H9 (cell line): ENCODE measurements around the gene EIF4E2. TPM values are rescaled to one million over a fixed set of nuclear protein-coding genes. Genes with fewer than 3 reads are reported as not detected.
"Not testable (repeated sequence)": the region's sequence is repeated elsewhere in the genome, so short reads cannot be mapped to it uniquely, and the experiment has no call there.

ENCODE experiments used
- DNase-seq: peaks from one replicate; pipeline ENCODE4 v3.0.0-alpha.2; 2017
- H2AFZ ChIP-seq: one replicate; pipeline ENCODE4 v1.6.1; 2013; ENCODE audit warnings: mild to moderate bottlenecking, low read length, control low read depth, moderate library complexity
- H2AK5ac ChIP-seq: 2 replicates; pipeline ENCODE4 v1.6.1; 2013; ENCODE audit warnings: low read length, control low read depth, mixed read lengths; ENCODE audit not compliant: insufficient read length
- H2BK120ac ChIP-seq: one replicate; pipeline ENCODE4 v1.6.1; 2013; ENCODE audit warnings: low read depth, mild to moderate bottlenecking, low read length, control low read depth, inconsistent platforms; ENCODE audit not compliant: poor library complexity, severe bottlenecking
- H2BK12ac ChIP-seq: 2 replicates; pipeline ENCODE4 v1.6.1; 2013; ENCODE audit warnings: low read length, control low read depth, mixed read lengths, low read depth; ENCODE audit not compliant: insufficient read length
- H2BK15ac ChIP-seq: 2 replicates; pipeline ENCODE4 v1.6.1; 2013; ENCODE audit warnings: low read depth, low read length, control low read depth
- H2BK20ac ChIP-seq: one replicate; pipeline ENCODE4 v1.6.1; 2013; ENCODE audit warnings: low read depth, mild to moderate bottlenecking, low read length, control low read depth, inconsistent platforms; ENCODE audit not compliant: poor library complexity, severe bottlenecking
- H2BK5ac ChIP-seq: 2 replicates; pipeline ENCODE4 v1.6.1; 2013; ENCODE audit warnings: low read length, control low read depth, mixed read lengths; ENCODE audit not compliant: insufficient read length
- H3K14ac ChIP-seq: 2 replicates; pipeline ENCODE4 v1.6.1; 2013; ENCODE audit warnings: low read length, control low read depth; ENCODE audit not compliant: insufficient read depth
- H3K18ac ChIP-seq: 2 replicates; pipeline ENCODE4 v1.6.1; 2013; ENCODE audit warnings: low read depth, mild to moderate bottlenecking, mixed read lengths, low read length, control low read depth; ENCODE audit not compliant: insufficient read length
- H3K23ac ChIP-seq: 2 replicates; pipeline ENCODE4 v1.6.1; 2013; ENCODE audit warnings: low read length, control low read depth, mixed read lengths, low read depth; ENCODE audit not compliant: insufficient read length
- H3K23me2 ChIP-seq: 2 replicates; pipeline ENCODE4 v1.6.1; 2013; ENCODE audit warnings: low read depth, mild to moderate bottlenecking, mixed read lengths, low read length, control low read depth; ENCODE audit not compliant: insufficient read length, poor library complexity, severe bottlenecking
- H3K27ac ChIP-seq: 2 replicates; pipeline ENCODE4 v1.5.1; 2013; ENCODE audit warnings: low read length, control low read depth, mixed read lengths, low read depth; ENCODE audit not compliant: insufficient read length
- H3K27me3 ChIP-seq: 2 replicates; pipeline ENCODE4 v1.6.1; 2013; ENCODE audit warnings: low read length, control low read depth, inconsistent platforms; ENCODE audit not compliant: insufficient read depth
- H3K4ac ChIP-seq: 2 replicates; pipeline ENCODE4 v1.6.1; 2013; ENCODE audit warnings: low read depth, mild to moderate bottlenecking, control low read depth, inconsistent platforms, low read length, moderate library complexity
- H3K4me1 ChIP-seq: 2 replicates; pipeline ENCODE4 v1.6.1; 2013; ENCODE audit warnings: low read length, control low read depth, inconsistent platforms; ENCODE audit not compliant: insufficient read depth
- H3K4me2 ChIP-seq: 2 replicates; pipeline ENCODE4 v1.6.1; 2013; ENCODE audit warnings: low read length, control low read depth, mixed read lengths; ENCODE audit not compliant: insufficient read length, insufficient read depth
- H3K56ac ChIP-seq: 2 replicates; pipeline ENCODE4 v1.6.1; 2013; ENCODE audit warnings: low read depth, mild to moderate bottlenecking, mixed read lengths, low read length, control low read depth; ENCODE audit not compliant: insufficient read length
- H3K79me1 ChIP-seq: 2 replicates; pipeline ENCODE4 v1.6.1; 2013; ENCODE audit warnings: low read depth, mild to moderate bottlenecking, moderate library complexity, low read length, control low read depth, inconsistent platforms; ENCODE audit not compliant: insufficient read depth, poor library complexity, severe bottlenecking
- H3K79me2 ChIP-seq: 2 replicates; pipeline ENCODE4 v1.6.1; 2013; ENCODE audit warnings: low read length, control low read depth, inconsistent platforms; ENCODE audit not compliant: insufficient read depth
- H3K9ac ChIP-seq: 2 replicates; pipeline ENCODE4 v1.6.1; 2013; ENCODE audit warnings: low read length, control low read depth, mixed read lengths; ENCODE audit not compliant: insufficient read length; ENCODE audit errors: extremely low read depth
- H3K9me3 ChIP-seq: one replicate; pipeline ENCODE4 v1.6.1; 2013; ENCODE audit warnings: low read depth, low read length, inconsistent platforms; ENCODE audit not compliant: control insufficient read depth
- H3T11ph ChIP-seq: one replicate; pipeline ENCODE4 v1.6.1; 2013; ENCODE audit warnings: mild to moderate bottlenecking, low read length, control low read depth, inconsistent platforms
- H4K20me1 ChIP-seq: one replicate; pipeline ENCODE4 v1.6.1; 2013; ENCODE audit not compliant: control insufficient read depth, insufficient read length, insufficient read depth
- H4K5ac ChIP-seq: 2 replicates; pipeline ENCODE4 v1.6.1; 2013; ENCODE audit warnings: low read depth, mild to moderate bottlenecking, mixed read lengths, low read length, control low read depth; ENCODE audit not compliant: insufficient read length
- H4K8ac ChIP-seq: replicated peaks from 2 replicates; pipeline ENCODE4 v1.6.1; 2013; ENCODE audit warnings: low read length, control low read depth, mixed read lengths, low read depth; ENCODE audit not compliant: insufficient read length
- H4K91ac ChIP-seq: 2 replicates; pipeline ENCODE4 v1.6.1; 2013; ENCODE audit warnings: low read depth, mild to moderate bottlenecking, moderate library complexity, mixed read lengths, low read length, control low read depth; ENCODE audit not compliant: insufficient read length
- H3K27ac Mint-ChIP-seq, 3 experiments: 2 replicates in 2 of 3; 3 replicates in 1 of 3; pipeline ENCODE4 v1.8.0; 2020 to 2021; ENCODE audit warnings: mixed read lengths in 3 of 3, mild to moderate bottlenecking in 1 of 3, moderate library complexity in 1 of 3
- H3K27me3 Mint-ChIP-seq: 2 replicates; pipeline ENCODE4 v1.8.0; 2021; ENCODE audit warnings: low read depth, mild to moderate bottlenecking, moderate library complexity, mixed read lengths
- H3K36me3 Mint-ChIP-seq, 3 experiments: 2 replicates in 2 of 3; 3 replicates in 1 of 3; pipeline ENCODE4 v1.8.0; 2020 to 2021; ENCODE audit warnings: low read depth in 3 of 3, mixed read lengths in 3 of 3; ENCODE audit not compliant: insufficient read depth in 1 of 3
- H3K4me1 Mint-ChIP-seq, 2 experiments: 2 replicates each; pipeline ENCODE4 v1.8.0; 2020; ENCODE audit warnings: mixed read lengths in 2 of 2
- H3K4me3 Mint-ChIP-seq, 2 experiments: 2 replicates in 1 of 2; 3 replicates in 1 of 2; pipeline ENCODE4 v1.8.0; 2020 to 2021; ENCODE audit warnings: mild to moderate bottlenecking in 2 of 2, mixed read lengths in 2 of 2, moderate library complexity in 1 of 2
- H3K9me3 Mint-ChIP-seq, 2 experiments: 2 replicates in 1 of 2; 3 replicates in 1 of 2; pipeline ENCODE4 v1.8.0; 2020; ENCODE audit warnings: mild to moderate bottlenecking in 2 of 2, mixed read lengths in 2 of 2, moderate library complexity in 1 of 2
- WGBS: extraction: QIAGEN DNeasy Blood & Tissue Kit; methylation state at CpG from one replicate; pipeline ENCODE4 v1.1.7; 2013; ENCODE audit warnings: missing lambda C conversion rate, low lambda C conversion rate, mixed read lengths; ENCODE audit not compliant: insufficient read length; ENCODE audit errors: extremely low coverage; 5-methylcytosine and 5-hydroxymethylcytosine counted together
- total RNA-seq: library from RNA; stranded (reverse); gene quantifications from 2 replicates; pipeline ENCODE4 v1.2.1, GENCODE V29; 2021
- TF ChIP-seq, protein P1 (sequence below): fragments of 200-600 bp; sonication (generic); conservative IDR thresholded peaks from 3 replicates; pipeline ENCODE4 v1.8.0; 2021; ENCODE audit warnings: antibody characterized with exemption, mild to moderate bottlenecking

The EIF4E2 gene
- total RNA-seq, 1 experiment from 2014 or later = 109 TPM

GRCh38 chr2:232569541-232569940 is 19.1 kb downstream of the EIF4E2 start:
- no peak overlapping the region for H3T11ph ChIP-seq
- no peaks in the 10 kb centered on the region for H3K23me2 ChIP-seq
- no peak overlapping the region for H2BK5ac ChIP-seq
- H3K9ac ChIP-seq = no peak overlapping the region
- no peak overlapping the region for H4K8ac ChIP-seq
- no peak overlapping the region for H2BK12ac ChIP-seq
- Mint-ChIP-seq H3K4me3 (no peak overlapping the region), H3K27me3 (no peaks in the 10 kb centered on the region), H3K4me1 (peaks cover 7 to 9% of the 10 kb centered on the region in 2 experiments; a peak in 3 of 4 replicates), H3K9me3 (no peaks in the 10 kb centered on the region), H3K27ac (peak overlapping the region in 1 of 3 experiments; percentile 87; a peak in 2 of 7 replicates), H3K36me3 (peaks cover 39 to 86% (median 67%) of the 10 kb centered on the region in 3 experiments; a peak in 6 of 7 replicates)
- no CpG with 5 or more reads among the region's 9 CpGs for WGBS
- H3K14ac ChIP-seq = no peak overlapping the region
- H3K27ac ChIP-seq = no peak overlapping the region
- TF ChIP-seq, protein P1, sequence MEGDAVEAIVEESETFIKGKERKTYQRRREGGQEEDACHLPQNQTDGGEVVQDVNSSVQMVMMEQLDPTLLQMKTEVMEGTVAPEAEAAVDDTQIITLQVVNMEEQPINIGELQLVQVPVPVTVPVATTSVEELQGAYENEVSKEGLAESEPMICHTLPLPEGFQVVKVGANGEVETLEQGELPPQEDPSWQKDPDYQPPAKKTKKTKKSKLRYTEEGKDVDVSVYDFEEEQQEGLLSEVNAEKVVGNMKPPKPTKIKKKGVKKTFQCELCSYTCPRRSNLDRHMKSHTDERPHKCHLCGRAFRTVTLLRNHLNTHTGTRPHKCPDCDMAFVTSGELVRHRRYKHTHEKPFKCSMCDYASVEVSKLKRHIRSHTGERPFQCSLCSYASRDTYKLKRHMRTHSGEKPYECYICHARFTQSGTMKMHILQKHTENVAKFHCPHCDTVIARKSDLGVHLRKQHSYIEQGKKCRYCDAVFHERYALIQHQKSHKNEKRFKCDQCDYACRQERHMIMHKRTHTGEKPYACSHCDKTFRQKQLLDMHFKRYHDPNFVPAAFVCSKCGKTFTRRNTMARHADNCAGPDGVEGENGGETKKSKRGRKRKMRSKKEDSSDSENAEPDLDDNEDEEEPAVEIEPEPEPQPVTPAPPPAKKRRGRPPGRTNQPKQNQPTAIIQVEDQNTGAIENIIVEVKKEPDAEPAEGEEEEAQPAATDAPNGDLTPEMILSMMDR = no peak
- H3K4ac ChIP-seq = no peak overlapping the region
- H3K56ac ChIP-seq = no peak overlapping the region
- H3K23ac ChIP-seq = no peak overlapping the region
- DNase-seq = no peak
- H4K5ac ChIP-seq = no peak overlapping the region
- no peak overlapping the region for H3K4me2 ChIP-seq
- H4K91ac ChIP-seq = no peak overlapping the region
- H2AFZ ChIP-seq = no peak overlapping the region
- no peaks in the 10 kb centered on the region for H4K20me1 ChIP-seq
- H3K4me1 ChIP-seq = no peaks in the 10 kb centered on the region
- no peak overlapping the region for H3K18ac ChIP-seq
- H3K79me1 ChIP-seq = no peaks in the 10 kb centered on the region
- no peaks in the 10 kb centered on the region for H3K79me2 ChIP-seq
- no peak overlapping the region for H2BK120ac ChIP-seq
- H2BK20ac ChIP-seq = no peak overlapping the region
- no peak overlapping the region for H2BK15ac ChIP-seq
- no peaks in the 10 kb centered on the region for H3K27me3 ChIP-seq
- H3K9me3 ChIP-seq = no peaks in the 10 kb centered on the region
- H2AK5ac ChIP-seq = no peak overlapping the region

- not testable (repeated sequence) for H2BK120ac ChIP-seq, DNase-seq, H3K56ac ChIP-seq, H3K4me2 ChIP-seq, H3K4me3 Mint-ChIP-seq, H3K79me2 ChIP-seq, H3K4me1 ChIP-seq, H4K5ac ChIP-seq, H3T11ph ChIP-seq, H2BK5ac ChIP-seq, H3K9ac ChIP-seq, H2BK12ac ChIP-seq, H3K4ac ChIP-seq, H4K91ac ChIP-seq, H3K27me3 Mint-ChIP-seq, H2AK5ac ChIP-seq, H4K20me1 ChIP-seq, H3K23ac ChIP-seq, H3K79me1 ChIP-seq, H3K27ac ChIP-seq, H2BK20ac ChIP-seq, H3K27me3 ChIP-seq, H3K23me2 ChIP-seq, H4K8ac ChIP-seq, H2BK15ac ChIP-seq, H3K9me3 ChIP-seq, H3K18ac ChIP-seq, H3K4me1 Mint-ChIP-seq, H3K14ac ChIP-seq, H3K9me3 Mint-ChIP-seq, H2AFZ ChIP-seq
- Mint-ChIP-seq H3K36me3 (peaks cover 31 to 86% (median 67%) of the 10 kb centered on the region in 3 experiments; a peak in 6 of 7 replicates), H3K27ac (peak overlapping the region in 1 of 3 experiments; percentile 36; a peak in 1 of 7 replicates)
- no CpG with 5 or more reads among the region's 6 CpGs for WGBS
Measured at GRCh38 chr2:232570481-232570880, 20.0 kb downstream of the EIF4E2 start.
